GM18868 (cell line): ENCODE results near the gene CBFA2T2.
"Not testable (repeated sequence)": the region's sequence is repeated elsewhere in the genome, so short reads cannot be mapped to it uniquely, and the experiment has no call there.

ENCODE experiments used
- ATAC-seq: cut with Tn5 transposase; IDR thresholded peaks from one replicate; pipeline ENCODE4 v1.9.1; 2021; ENCODE audit warnings: mild to moderate bottlenecking, moderate library complexity; ENCODE audit not compliant: unreplicated experiment

Gene CBFA2T2

GRCh38 chr20:33568868-33569801 lies 79.2 kb downstream of the CBFA2T2 start:
- no peak for ATAC-seq

- ATAC-seq, result no peak
These were observed 80.0 kb downstream of the CBFA2T2 start for GRCh38 chr20:33569802-33570391.

GRCh38 chr20:33570743-33571142 lies 80.8 kb downstream of the CBFA2T2 start:
- ATAC-seq, result no peak

- ATAC-seq, result not testable (repeated sequence)
These were observed 83.4 kb downstream of the CBFA2T2 start for GRCh38 chr20:33573268-33573667.

- ATAC-seq, result no peak
These were observed 85.4 kb downstream of the CBFA2T2 start for GRCh38 chr20:33575282-33575681.

GRCh38 chr20:33576432-33577125 lies 86.7 kb downstream of the CBFA2T2 start:
- no peak for ATAC-seq

- no peak for ATAC-seq
These were observed 88.6 kb downstream of the CBFA2T2 start for GRCh38 chr20:33578510-33578909.

GRCh38 chr20:33583143-33583542 lies 93.2 kb downstream of the CBFA2T2 start:
- no peak for ATAC-seq

GRCh38 chr20:33584976-33585375 lies 95.1 kb downstream of the CBFA2T2 start:
- ATAC-seq, result no peak

GRCh38 chr20:33585413-33585812 lies 95.5 kb downstream of the CBFA2T2 start:
- no peak for ATAC-seq

- no peak for ATAC-seq
These were observed 99.2 kb downstream of the CBFA2T2 start for GRCh38 chr20:33589059-33589458.

GRCh38 chr20:33591901-33592300 lies 102.0 kb downstream of the CBFA2T2 start:
- ATAC-seq, result not testable (repeated sequence)

- ATAC-seq, result no peak
These were observed 104.8 kb downstream of the CBFA2T2 start for GRCh38 chr20:33594743-33595142.

GRCh38 chr20:33600414-33600813 lies 110.5 kb downstream of the CBFA2T2 start:
- ATAC-seq, result no peak

GRCh38 chr20:33600981-33601380 lies 111.1 kb downstream of the CBFA2T2 start:
- no peak for ATAC-seq

- ATAC-seq, result no peak
These were observed 112.0 kb downstream of the CBFA2T2 start for GRCh38 chr20:33601861-33602260.

- no peak for ATAC-seq
These were observed 113.1 kb downstream of the CBFA2T2 start for GRCh38 chr20:33602826-33603590.

- ATAC-seq, result no peak
These were observed 114.4 kb downstream of the CBFA2T2 start for GRCh38 chr20:33604084-33604990.

- no peak for ATAC-seq
These were observed 115.1 kb downstream of the CBFA2T2 start for GRCh38 chr20:33604991-33605370.
